ENCODE measurements around the gene ARHGAP26.
A peak's percentile ranks its signal among the peaks of the same experiment; 100 is the strongest.
"Not testable (repeated sequence)": the region's sequence is repeated elsewhere in the genome, so short reads cannot be mapped to it uniquely, and the experiment has no call there.

Gene ARHGAP26

GRCh38 chr5:142958944-142959682, 188.9 kb downstream of the ARHGAP26 start:
- no peak for DNase-seq (ENCODE audit: low read depth, low spot score)

- no peak for DNase-seq (ENCODE audit: low read depth, low spot score)
These were observed 189.8 kb downstream of the ARHGAP26 start for GRCh38 chr5:142959683-142960657.

- no peak for DNase-seq (ENCODE audit: low read depth, low spot score)
These were observed 191.4 kb downstream of the ARHGAP26 start for GRCh38 chr5:142961440-142962173.

- no peak for DNase-seq (ENCODE audit: low read depth, low spot score)
These were observed 192.0 kb downstream of the ARHGAP26 start for GRCh38 chr5:142962174-142962533.

GRCh38 chr5:142965258-142966120, 195.3 kb downstream of the ARHGAP26 start:
- DNase-seq (ENCODE audit: low read depth, low spot score), result not testable (repeated sequence)

GRCh38 chr5:142966121-142966420, 195.9 kb downstream of the ARHGAP26 start:
- DNase-seq (ENCODE audit: low read depth, low spot score), result no peak

GRCh38 chr5:142969186-142969585, 199.0 kb downstream of the ARHGAP26 start:
- DNase-seq (ENCODE audit: low read depth, low spot score), result no peak

- DNase-seq (ENCODE audit: low read depth, low spot score), result no peak
These were observed 199.7 kb downstream of the ARHGAP26 start for GRCh38 chr5:142969624-142970439.

- DNase-seq (ENCODE audit: low read depth, low spot score), result no peak
These were observed 200.4 kb downstream of the ARHGAP26 start for GRCh38 chr5:142970440-142971030.

- no peak for DNase-seq (ENCODE audit: low read depth, low spot score)
These were observed 201.3 kb downstream of the ARHGAP26 start for GRCh38 chr5:142971303-142972013.

- DNase-seq (ENCODE audit: low read depth, low spot score), result no peak
These were observed 201.9 kb downstream of the ARHGAP26 start for GRCh38 chr5:142972064-142972570.

- DNase-seq (ENCODE audit: low read depth, low spot score), result no peak
These were observed 203.8 kb downstream of the ARHGAP26 start for GRCh38 chr5:142973932-142974331.

- DNase-seq (ENCODE audit: low read depth, low spot score), result no peak
These were observed 204.2 kb downstream of the ARHGAP26 start for GRCh38 chr5:142974409-142974808.

- no peak for DNase-seq (ENCODE audit: low read depth, low spot score)
These were observed 206.7 kb downstream of the ARHGAP26 start for GRCh38 chr5:142976861-142977260.

GRCh38 chr5:142977363-142978051, 207.3 kb downstream of the ARHGAP26 start:
- peak; percentile 77 for DNase-seq (ENCODE audit: low read depth, low spot score)

- no peak for DNase-seq (ENCODE audit: low read depth, low spot score)
These were observed 208.1 kb downstream of the ARHGAP26 start for GRCh38 chr5:142978252-142978651.

- no peak for DNase-seq (ENCODE audit: low read depth, low spot score)
These were observed 208.5 kb downstream of the ARHGAP26 start for GRCh38 chr5:142978726-142979125.

- DNase-seq (ENCODE audit: low read depth, low spot score), result no peak
These were observed 209.5 kb downstream of the ARHGAP26 start for GRCh38 chr5:142979636-142980035.
